Neural crest cell (in vitro differentiated cells): ENCODE measurements around the gene CRNKL1. TPM values are rescaled to one million over a fixed set of nuclear protein-coding genes. Genes with fewer than 3 reads are reported as not detected.

Experiments used
- DNase-seq: peaks from one replicate; pipeline ENCODE4 v3.0.0; 2021; ENCODE audit warnings: low read depth, mixed read lengths, low spot score
- H3K27ac Mint-ChIP-seq: one replicate; pipeline ENCODE4 v1.8.0; 2021; ENCODE audit warnings: mild to moderate bottlenecking, mixed read lengths; ENCODE audit not compliant: unreplicated experiment
- H3K27me3 Mint-ChIP-seq: 2 replicates; pipeline ENCODE4 v1.8.0; 2021; ENCODE audit warnings: low read depth, mild to moderate bottlenecking, mixed read lengths
- H3K36me3 Mint-ChIP-seq: 2 replicates; pipeline ENCODE4 v1.8.0; 2021; ENCODE audit warnings: low read depth, mild to moderate bottlenecking, mixed read lengths
- H3K4me1 Mint-ChIP-seq: 2 replicates; pipeline ENCODE4 v1.8.0; 2021; ENCODE audit warnings: mixed read lengths
- H3K4me3 Mint-ChIP-seq: one replicate; pipeline ENCODE4 v1.8.0; 2021; ENCODE audit warnings: mild to moderate bottlenecking, mixed read lengths
- H3K9me3 Mint-ChIP-seq: 2 replicates; pipeline ENCODE4 v1.8.0; 2021; ENCODE audit warnings: mixed read lengths
- CTCF ChIP-seq: fragments of 200-600 bp; sonication (generic); conservative IDR thresholded peaks from 2 replicates; pipeline ENCODE4 v1.5.0; 2021; ENCODE audit warnings: antibody characterized with exemption, mild to moderate bottlenecking
- total RNA-seq: library from RNA; stranded (reverse); gene quantifications from 2 replicates; pipeline ENCODE4 v1.2.1, GENCODE V29; 2021

CRNKL1 gene
- total RNA-seq, 1 donor from 2014 or later, result 25.8 TPM

GRCh38 chr20:20017001-20017843 lies 35.0 kb downstream of the CRNKL1 start, which contains the start of gene NAA20:
NAA20 (plus strand) TSS chr20:20017362; CDS start chr20:20017397, 35 bp downstream.
- Mint-ChIP-seq H3K27ac (no peak within 1 kb of the TSS), H3K27me3 (no peaks in the 10 kb centered on the region), H3K9me3 (no peaks in the 10 kb centered on the region), H3K4me3 (peak within 1 kb of the TSS; percentile 90), H3K4me1 (peaks cover 38% of the 10 kb centered on the region), H3K36me3 (no peaks in the 10 kb centered on the region)
- DNase-seq, result peak; percentile 86
- TF ChIP-seq CTCF, result peak; percentile 73

- DNase-seq, result no peak
- no peak for TF ChIP-seq CTCF
- H3K36me3 Mint-ChIP-seq, result no peaks in the 10 kb centered on the region
- peak overlapping the region; percentile 28 for H3K4me3 Mint-ChIP-seq
- H3K9me3 Mint-ChIP-seq, result no peaks in the 10 kb centered on the region
- H3K27ac Mint-ChIP-seq, result no peak overlapping the region
- H3K27me3 Mint-ChIP-seq, result peaks cover 4% of the 10 kb centered on the region
- H3K4me1 Mint-ChIP-seq, result peaks cover 26% of the 10 kb centered on the region
Observed at GRCh38 chr20:20014659-20015058, 37.6 kb downstream of the CRNKL1 start.

- H3K36me3 Mint-ChIP-seq, result no peaks in the 10 kb centered on the region
- H3K27me3 Mint-ChIP-seq, result peaks cover 4% of the 10 kb centered on the region
- H3K4me1 Mint-ChIP-seq, result peaks cover 10% of the 10 kb centered on the region
- no peak for DNase-seq
- TF ChIP-seq CTCF, result no peak
- H3K27ac Mint-ChIP-seq, result no peak overlapping the region
- no peaks in the 10 kb centered on the region for H3K9me3 Mint-ChIP-seq
- peak overlapping the region; percentile 9 for H3K4me3 Mint-ChIP-seq
Observed at GRCh38 chr20:20012541-20012940, 39.7 kb downstream of the CRNKL1 start.

GRCh38 chr20:20010639-20011500 lies 41.4 kb downstream of the CRNKL1 start:
- no peak for DNase-seq
- H3K4me3 Mint-ChIP-seq, result no peak overlapping the region
- H3K27me3 Mint-ChIP-seq, result peaks cover 4% of the 10 kb centered on the region
- peaks cover 5% of the 10 kb centered on the region for H3K4me1 Mint-ChIP-seq
- TF ChIP-seq CTCF, result no peak
- H3K27ac Mint-ChIP-seq, result no peak overlapping the region
- no peaks in the 10 kb centered on the region for H3K9me3 Mint-ChIP-seq
- H3K36me3 Mint-ChIP-seq, result no peaks in the 10 kb centered on the region

- no peak for DNase-seq
- no peak for TF ChIP-seq CTCF
- H3K4me1 Mint-ChIP-seq, result peaks cover 13% of the 10 kb centered on the region
- no peak overlapping the region for H3K4me3 Mint-ChIP-seq
- H3K27ac Mint-ChIP-seq, result no peak overlapping the region
- peaks cover 4% of the 10 kb centered on the region for H3K27me3 Mint-ChIP-seq
- H3K9me3 Mint-ChIP-seq, result no peaks in the 10 kb centered on the region
- no peaks in the 10 kb centered on the region for H3K36me3 Mint-ChIP-seq
Observed at GRCh38 chr20:20009784-20010253, 42.4 kb downstream of the CRNKL1 start.
